Omental fat pad (tissue), 4 donors: ENCODE data around the gene ZDHHC18. TPM values are rescaled to one million over a fixed set of nuclear protein-coding genes. Genes with fewer than 3 reads are reported as not detected.

Source experiments
- ATAC-seq: fragments of 150-250 bp; one replicate; pipeline ENCODE4 v1.9.1; 2016; ENCODE audit warnings: mild to moderate bottlenecking, moderate library complexity; ENCODE audit not compliant: low FRiP score
- DNase-seq: peaks from one replicate; pipeline ENCODE4 v3.0.0-alpha.2; 2019; ENCODE audit warnings: low spot score
- total RNA-seq, 4 donors: library from RNA; depleted of rRNA; stranded (reverse); fragments of >200 nt; gene quantifications; one replicate each; pipeline ENCODE4 v1.1.0, GENCODE V29; 2016
- TF ChIP-seq, protein P1 (sequence below), 3 donors: fragments of 450-650 bp; IDR thresholded peaks; one replicate each; pipeline ENCODE4 v1.5.1; 2016 to 2017; ENCODE audit warnings: antibody characterized with exemption in 3 of 3, mild to moderate bottlenecking in 3 of 3, moderate library complexity in 2 of 3

Gene ZDHHC18
- total RNA-seq, 4 donors from 2014 or later = 27.4 to 81.1 (median 33.5) TPM

DNA sequence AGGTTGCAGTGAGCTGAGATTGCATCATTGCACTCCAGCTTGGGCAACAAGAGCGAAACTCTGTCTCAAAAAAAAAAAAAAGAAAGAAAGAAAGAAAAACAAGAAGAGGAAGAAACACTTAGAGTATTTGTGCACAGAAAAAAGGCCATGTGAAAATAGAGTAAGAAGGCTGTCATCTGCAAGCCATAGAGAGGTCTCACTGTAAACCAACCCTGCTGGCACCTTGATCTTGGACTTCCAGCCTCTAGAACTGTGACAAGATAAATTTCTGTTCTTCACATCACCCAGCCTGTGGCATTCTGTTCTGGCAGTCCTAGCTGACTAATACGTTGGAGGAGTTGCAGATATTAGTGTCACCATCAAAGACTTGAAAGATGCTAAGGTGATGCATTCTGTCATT lies 12.1 kb upstream of the ZDHHC18 start:
- ATAC-seq = no peak
- TF ChIP-seq, protein P1, sequence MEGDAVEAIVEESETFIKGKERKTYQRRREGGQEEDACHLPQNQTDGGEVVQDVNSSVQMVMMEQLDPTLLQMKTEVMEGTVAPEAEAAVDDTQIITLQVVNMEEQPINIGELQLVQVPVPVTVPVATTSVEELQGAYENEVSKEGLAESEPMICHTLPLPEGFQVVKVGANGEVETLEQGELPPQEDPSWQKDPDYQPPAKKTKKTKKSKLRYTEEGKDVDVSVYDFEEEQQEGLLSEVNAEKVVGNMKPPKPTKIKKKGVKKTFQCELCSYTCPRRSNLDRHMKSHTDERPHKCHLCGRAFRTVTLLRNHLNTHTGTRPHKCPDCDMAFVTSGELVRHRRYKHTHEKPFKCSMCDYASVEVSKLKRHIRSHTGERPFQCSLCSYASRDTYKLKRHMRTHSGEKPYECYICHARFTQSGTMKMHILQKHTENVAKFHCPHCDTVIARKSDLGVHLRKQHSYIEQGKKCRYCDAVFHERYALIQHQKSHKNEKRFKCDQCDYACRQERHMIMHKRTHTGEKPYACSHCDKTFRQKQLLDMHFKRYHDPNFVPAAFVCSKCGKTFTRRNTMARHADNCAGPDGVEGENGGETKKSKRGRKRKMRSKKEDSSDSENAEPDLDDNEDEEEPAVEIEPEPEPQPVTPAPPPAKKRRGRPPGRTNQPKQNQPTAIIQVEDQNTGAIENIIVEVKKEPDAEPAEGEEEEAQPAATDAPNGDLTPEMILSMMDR (IDR thresholded peaks at IDR 0.05) = no peak
- DNase-seq = no peak

DNA sequence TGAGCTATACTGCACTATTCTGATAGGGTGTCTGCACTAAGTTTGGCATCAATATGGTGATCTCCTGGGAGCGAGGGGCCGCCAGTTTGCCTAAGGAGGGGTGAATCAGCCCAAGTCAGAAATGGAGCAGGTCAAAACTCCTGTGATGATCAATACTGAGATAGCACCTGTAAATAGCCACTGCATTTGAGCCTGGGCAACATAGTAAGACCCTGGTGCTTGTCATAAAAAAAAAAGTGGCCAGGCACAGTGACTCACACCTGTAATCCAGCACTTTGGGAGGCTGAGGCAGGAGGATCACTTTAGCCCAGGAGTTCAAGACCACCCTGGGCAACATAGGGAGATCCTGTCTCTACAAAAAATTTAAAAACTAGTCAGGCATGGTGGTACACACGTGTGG lies 11.6 kb upstream of the ZDHHC18 start:
- ATAC-seq (no peak), DNase-seq (no peak)
- TF ChIP-seq, protein P1 (IDR thresholded peaks at IDR 0.05) = no peak

DNA sequence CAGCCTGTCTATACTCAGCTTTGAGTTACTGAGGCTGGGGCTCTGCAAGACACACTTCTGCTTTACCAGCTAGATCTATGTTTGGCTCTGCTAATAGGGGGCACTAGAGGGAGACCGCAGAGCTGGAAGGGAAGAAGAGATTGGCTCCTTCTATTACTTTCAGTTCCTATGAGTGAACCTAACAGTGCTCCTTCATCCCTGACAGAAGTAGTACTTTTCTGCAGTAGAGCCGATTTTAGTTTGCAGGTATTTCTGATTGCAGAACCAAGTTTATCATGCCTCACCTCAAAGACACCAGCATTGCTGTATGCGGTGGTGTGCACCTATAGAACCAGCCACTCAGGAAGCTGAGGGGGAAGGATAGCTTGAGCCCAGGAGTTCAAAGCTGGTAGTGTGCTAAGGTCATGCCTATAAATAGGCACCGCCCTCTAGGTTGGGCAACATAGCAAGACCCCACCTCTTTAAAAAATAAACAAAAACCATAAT lies 5.7 kb upstream of the ZDHHC18 start:
- no peak for DNase-seq
- ATAC-seq = no peak
- TF ChIP-seq, protein P1 (IDR thresholded peaks at IDR 0.05) = no peak

DNA sequence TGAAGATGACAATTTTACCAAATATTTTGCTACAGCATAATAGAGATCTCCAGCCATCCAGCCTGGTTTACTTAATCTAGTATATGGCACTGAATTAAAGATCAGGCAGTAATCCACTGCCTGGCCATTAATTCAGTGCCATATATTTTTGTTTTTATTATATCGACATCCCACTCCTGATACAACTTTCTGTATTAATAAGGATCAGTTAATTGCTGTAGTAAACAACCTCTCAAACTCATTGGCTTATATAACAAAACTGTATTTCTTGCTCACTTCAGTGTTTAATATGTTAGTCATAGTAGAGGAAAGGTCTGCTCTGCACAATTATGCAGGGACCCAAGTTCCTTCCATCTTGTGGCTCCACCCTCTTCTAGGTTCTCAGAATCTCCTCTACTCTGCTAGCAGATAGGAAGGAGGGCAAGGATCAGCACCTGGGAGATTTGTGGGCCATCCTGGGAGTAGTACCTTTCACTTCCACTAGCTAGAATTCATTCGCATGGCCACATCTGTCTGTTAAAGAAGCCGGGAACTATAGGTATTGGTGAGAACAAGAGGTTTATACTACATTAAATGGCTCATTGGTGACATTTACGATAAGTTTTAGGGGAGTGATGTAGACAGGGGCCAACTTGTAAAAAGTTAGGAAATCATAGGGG lies 3.6 kb upstream of the ZDHHC18 start:
- no peak for DNase-seq
- TF ChIP-seq, protein P1 (IDR thresholded peaks at IDR 0.05) = no peak

DNA sequence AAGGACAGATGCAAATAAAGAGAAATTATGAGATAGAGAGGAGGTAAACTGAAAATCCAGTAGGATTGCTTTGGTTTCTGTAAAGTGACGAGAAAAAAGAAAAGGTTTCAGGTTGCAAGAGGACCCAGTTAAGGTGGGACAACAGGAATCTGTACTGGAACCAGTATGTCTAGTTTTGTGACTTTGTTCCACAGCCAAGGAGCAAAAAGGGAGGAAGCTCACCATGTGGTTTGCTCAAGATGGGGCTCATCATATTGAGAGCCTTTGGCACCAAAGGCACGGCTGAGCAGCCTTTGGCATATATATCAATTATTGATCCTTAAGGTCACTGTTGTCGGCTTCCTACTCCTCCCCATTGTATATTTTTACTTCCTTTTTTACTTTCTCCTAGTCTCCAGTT lies 1.8 kb upstream of the ZDHHC18 start:
- TF ChIP-seq, protein P1 (IDR thresholded peaks at IDR 0.05) = no peak
- no peak for DNase-seq

More for the DNA sequence above, 3.6 kb upstream of the ZDHHC18 start:
- no peak for ATAC-seq

DNA sequence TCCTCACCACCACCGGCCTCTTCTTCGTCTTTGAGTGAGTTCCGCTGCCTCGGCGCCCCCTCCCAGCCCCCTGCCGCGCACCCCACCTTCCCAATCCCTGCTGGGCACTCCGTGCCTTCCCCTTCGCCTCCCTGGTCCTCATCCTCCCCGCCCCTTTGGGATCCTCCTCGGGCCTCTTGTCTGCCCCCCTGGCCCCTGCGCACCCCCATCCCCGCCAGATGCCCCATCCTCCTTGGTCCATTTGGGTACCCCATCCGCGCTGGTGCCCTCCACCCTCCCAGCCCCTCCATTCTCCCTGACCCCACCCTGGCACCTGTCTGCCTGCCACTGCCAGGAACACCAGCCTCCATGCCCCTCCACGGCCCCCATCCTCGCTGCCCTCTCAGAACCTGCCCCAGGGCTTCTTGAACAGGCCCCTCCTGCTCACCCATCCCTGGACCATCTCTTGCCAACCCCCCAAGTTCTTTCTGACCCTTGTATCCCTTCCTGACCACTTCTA lies 667 bp downstream of the ZDHHC18 start:
- DNase-seq (no peak), ATAC-seq (no peak)
- TF ChIP-seq, protein P1 (IDR thresholded peaks at IDR 0.05) = no peak

More for the DNA sequence above, 1.8 kb upstream of the ZDHHC18 start:
- no peak for ATAC-seq

DNA sequence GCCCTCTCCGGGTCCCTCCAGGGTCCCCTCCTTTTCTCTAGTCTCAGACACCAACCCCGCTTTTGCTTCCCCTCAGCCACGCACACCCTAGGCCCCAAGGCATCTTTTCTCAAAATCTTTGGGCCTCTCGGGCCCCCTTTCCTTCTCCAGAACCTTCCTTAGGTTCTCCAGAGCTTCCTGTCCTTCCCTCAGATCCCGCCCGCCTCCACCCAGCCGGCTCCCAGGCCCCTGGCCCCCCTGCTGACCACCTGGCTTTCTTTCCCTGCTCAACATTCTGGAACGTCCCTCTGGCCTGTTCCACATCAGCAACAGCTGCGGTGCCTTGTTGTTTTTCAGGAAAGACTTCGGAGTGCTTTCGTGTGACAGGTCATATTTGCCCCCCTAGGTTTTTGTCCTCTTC lies 1.2 kb downstream of the ZDHHC18 start:
- TF ChIP-seq, protein P1 (IDR thresholded peaks at IDR 0.05) = no peak
- ATAC-seq (no peak), DNase-seq (no peak)
